Anterior cingulate cortex (tissue), 58 donors: Measurements from ENCODE around the gene IL18RAP.

ENCODE experiments used
- DNase-seq, 58 donors: peaks; one replicate each; lab custom pipeline; 2025; lab: John Stamatoyannopoulos, UW

Gene IL18RAP

DNA sequence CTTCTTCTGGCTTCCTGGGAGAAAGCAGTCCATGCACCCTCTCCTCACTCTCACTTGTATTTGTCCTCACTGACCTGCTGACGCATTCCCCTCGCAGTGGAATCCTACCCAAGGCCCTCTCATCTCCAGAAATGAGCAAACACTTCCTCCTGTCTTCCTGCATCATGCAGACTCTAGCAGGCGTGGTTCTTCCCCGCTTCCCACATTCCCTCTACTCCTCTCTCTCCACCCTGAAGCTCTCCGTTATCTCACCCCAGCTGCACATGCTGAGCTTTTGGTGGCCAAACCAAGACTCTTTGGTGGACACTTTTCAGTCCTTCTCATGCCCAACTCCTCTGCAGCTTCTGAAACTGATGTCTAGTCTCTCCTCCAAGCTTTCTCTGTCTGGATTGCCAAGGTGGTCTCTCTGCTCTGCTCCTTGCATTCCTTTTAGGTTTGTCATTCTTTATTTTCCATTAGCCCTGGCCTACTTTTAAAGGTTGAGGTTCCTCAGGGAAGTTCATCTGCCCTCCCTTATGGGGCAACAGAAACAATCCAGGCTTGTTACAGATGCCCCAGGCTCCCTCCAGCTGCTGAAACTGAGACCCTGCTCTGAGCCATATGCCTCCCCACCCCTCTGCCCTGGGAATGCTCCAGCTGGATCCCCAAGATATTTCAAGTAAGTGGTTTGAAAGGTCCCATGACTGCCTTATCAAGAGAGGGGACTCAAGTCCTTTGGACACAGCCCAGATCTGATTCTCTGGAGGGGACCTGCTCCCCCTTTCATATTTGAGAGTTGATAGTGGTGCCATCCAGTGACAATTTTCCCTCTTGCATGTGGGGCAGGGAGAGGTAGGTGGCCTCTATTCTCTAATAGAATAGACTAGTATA, 835 bp upstream of the IL18RAP start:
- DNase-seq, result no peak

DNA sequence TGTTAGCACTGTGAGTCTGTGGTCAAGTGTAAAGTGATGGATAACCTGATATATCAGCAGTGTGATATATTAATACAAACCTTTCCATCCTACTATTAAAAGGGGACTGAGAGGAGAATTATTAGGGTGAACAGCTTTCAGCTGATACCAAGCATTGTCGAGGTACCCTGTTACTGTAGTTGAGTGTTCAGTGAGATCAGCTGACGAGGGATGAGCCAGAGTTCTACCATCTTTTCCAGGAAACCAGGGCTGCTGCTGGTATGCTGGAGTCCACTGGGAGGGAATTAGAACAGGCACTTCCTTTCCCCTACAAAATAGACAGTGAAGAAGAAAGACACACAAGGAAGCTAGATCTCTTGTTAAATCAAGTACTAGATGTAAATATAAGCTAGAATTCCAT, 408 bp downstream of the IL18RAP start:
- DNase-seq, result no peak

DNA sequence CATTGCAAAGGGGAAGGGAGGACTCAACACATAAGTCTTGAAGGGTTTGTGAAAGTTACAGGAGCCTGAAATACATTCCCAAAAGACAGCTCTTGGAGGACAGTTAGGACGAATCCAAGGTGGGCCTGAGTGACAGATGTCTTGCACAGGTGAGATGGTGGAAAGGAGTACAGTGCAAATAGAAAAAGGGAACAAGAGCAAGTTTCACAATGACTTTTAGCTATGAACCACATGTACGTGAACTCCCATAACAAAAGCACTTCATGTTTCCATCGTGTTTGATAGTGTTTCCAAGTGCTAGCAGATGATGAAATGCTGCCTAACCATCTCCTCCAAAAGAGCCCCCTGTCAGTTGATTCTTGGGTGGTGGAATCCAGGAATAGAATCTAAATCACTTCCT, 1.8 kb downstream of the IL18RAP start:
- no peak for DNase-seq

DNA sequence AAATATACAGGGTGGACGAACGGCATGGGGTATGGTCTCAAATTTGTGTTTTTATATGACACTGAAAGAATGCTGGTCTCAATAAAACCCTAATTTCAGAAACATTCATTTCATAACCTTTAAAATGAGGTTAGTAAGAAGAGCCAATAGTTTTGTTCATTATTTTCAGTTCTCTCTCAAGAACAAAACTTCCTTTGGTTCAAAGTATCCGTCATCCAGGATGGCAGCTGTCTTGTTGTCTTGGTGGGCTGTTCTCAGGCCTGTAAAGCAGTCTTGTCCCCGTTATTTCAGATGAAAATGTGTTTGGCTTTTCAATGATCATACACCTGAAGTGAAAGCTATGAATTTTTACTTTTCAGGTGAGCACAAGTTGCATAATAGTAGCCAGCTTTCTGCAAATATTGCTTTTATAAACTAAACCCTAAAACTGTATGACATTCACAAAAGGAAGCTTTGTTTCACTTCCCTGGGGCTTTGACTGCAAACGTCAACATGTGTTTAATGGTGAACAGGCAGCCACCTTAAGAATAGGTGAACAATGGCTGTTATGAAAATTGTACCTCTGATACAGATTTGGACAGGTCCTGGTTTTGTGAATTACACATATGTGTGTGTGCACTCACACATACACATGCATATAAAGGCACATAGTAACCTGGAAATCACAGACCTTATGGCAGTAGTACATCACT, 2.6 kb downstream of the IL18RAP start:
- no peak for DNase-seq

DNA sequence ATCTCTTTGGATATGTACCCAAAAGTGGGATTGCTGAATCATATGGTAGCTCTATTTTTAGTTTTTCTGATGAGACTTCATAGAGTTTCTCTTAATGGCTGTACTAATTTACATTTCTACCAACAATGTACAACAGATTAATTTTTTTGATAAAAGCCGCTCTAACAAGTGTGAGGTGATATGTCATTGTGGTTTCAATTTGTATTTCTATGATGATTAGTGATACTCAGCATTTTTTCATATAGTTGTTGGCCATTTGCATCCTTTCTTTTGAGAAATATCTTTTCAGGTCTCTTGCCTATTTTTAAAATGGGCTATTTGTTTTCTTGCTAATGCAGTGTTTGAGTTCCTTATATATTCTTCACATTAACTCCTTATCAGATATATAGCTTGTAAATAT, 4.3 kb downstream of the IL18RAP start:
- DNase-seq, result no peak

DNA sequence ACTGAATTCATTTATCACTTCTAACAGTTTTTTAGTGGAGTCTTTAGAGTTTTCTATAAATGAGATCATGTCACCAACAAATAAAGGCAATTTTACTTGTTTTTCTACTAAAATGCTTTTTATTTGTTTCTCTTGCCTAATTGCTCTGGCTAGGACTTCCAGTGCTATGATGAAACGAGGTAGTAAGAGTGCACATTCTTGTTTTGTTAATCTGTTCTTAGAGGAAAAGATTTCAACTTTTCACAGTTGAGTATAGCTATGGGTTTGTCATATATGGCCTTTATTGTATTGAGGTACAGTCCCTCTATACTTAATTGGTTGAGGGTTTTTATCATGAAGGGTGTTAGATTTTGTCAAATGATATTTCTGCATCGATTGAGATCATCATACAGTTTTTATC, 5.6 kb downstream of the IL18RAP start:
- no peak for DNase-seq

DNA sequence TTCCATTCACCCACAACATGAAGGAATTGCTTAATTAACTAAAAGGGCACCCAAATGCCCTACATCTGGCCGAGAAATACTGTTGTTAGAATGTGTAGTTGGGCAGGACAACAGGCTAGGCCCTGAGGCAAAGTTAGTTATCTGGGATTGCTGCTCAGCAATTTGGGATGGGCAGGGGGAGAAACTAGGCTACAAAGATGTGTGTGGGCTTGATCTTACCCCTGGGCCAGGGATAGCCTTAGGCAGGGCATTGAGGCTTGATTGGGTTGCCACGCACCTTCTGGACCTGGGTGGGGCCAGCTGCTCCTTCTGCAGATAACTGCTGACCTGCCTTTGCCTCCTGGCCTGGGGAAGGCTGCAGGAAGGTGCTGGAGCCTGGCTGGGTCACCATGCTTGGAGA, 9.4 kb downstream of the IL18RAP start:
- DNase-seq, result no peak

DNA sequence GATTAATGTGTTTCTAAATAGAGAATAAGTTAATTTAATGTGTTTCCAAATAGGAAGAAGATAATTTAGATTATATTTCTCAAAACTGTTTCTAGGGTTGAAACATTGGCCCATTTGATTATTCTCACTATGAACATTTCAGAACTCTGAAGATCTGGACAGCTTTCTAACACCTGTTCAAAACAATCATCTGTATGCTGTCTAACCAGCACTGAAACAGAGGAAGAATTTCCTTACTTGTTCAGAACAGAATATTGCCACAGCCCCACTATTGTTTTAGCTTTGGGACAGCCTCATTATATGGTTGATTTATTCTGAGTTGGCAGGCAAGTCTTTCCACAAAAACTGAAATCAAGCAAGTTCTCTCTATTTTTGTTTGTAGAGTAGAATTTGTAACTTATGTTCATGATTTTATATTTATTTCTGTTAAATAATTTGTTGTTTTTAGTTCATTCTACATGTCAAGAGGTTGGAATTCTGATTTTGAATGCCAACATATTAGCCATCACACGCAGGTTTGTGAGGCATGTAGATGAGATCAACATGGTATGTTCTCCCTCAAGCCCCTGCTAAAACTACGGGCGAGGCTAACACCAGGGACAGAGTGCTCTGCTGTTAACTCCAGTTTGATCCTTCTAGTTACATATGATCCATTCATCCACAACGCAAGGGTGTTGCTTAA, 11.2 kb downstream of the IL18RAP start:
- no peak for DNase-seq

DNA sequence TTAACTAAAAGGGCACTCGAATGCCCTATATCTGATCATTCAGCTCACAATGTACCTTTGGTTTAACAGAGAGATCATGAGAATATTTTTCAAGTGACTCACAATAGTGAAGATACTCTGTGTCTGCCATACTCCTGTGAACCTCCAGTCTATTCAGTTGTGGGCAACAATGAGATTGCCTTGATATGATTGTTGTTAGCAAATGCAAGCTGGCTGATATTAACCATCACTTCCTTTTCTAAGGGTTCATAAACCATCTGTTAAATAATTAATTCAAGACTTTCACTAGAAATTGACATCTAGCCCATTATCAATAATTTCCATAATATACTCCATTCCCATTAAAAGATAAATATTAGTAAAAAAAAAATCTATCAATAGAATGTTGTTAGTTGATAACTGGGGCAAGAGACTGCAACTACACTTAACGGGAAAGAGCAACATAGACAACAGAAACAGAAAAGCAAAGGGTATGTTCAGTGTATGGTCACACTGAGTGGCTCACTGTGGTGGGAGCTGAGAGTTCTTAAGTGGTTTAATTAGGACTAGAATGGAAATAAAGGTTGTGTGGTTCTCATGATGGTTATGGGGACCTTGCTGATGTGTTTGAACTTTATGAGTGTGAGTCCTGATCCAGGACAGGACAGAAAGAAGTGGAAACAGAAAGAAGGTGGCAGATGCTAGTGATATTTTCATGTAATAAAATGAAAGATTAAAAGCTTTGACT, 11.9 kb downstream of the IL18RAP start:
- DNase-seq, result no peak

DNA sequence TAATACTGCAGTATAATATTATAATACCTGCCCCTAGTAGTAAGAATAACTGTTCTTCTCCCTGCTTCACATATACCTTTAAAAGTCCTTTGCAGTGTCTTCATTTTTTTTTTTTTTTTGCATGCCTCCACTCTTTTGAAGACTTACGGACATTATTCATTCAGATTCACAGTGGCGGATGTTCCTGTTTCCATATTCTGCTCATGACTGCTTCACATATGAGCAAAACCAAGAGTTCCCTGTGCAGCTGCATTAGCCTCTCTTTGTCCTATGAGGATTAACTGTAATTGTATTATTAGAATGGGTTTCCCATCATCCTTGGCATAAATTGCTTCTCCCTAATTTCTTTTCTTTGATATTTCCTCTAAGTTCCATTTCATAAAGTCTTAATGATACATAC, 12.8 kb downstream of the IL18RAP start:
- DNase-seq, result no peak

DNA sequence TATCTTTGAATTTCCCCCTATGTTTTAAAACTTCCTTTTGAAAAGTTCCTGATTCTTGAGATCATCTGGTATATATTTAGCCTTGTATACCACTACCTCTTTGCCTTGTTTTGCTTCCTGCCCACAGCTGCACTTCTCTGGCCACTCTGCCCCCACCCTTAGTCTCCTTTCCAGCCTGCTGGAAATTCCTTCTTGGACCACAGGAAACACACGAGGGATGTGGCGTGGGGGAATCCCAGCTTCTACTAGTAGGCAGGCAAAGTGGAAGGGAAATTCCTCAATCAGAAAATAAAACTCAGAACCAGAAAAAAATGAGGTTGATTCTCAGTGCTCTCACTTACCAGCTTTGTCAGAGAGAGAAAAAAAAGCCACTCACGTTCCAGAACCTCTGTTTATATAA, 13.4 kb downstream of the IL18RAP start:
- DNase-seq, result no peak

DNA sequence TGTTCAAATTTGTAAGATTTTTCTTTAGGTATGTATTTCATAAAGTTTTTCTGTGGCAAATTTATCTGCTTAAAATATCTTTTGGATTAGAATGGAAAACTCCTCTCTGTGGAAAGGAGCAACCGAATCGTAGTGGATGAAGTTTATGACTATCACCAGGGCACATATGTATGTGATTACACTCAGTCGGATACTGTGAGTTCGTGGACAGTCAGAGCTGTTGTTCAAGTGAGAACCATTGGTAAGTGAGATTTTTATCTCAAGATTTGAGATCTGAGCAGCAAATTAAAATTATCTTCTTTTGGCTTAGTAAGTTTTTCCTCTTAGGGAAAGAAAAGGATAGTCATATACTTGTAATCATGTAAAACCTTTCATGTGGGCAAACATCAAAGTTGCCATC, 14.2 kb downstream of the IL18RAP start:
- DNase-seq, result no peak

DNA sequence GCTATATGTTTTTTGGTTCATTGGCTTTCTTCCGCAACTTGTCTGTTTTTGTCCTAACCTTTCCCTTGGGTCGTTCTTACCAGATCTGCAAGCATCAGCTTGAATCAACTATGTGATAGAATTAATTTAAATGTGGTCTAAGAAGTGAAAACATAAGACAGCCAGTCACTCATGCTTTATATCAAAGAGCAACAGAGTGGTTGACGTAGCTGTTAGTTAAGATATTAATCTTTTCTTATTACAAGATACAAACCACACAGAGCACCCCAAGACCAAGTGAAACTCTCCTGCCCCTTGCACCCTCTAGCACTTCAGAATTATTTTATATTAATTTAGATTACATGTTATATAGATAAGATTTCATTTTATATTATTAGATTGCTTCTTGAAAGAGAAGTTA, 15.2 kb downstream of the IL18RAP start:
- no peak for DNase-seq

DNA sequence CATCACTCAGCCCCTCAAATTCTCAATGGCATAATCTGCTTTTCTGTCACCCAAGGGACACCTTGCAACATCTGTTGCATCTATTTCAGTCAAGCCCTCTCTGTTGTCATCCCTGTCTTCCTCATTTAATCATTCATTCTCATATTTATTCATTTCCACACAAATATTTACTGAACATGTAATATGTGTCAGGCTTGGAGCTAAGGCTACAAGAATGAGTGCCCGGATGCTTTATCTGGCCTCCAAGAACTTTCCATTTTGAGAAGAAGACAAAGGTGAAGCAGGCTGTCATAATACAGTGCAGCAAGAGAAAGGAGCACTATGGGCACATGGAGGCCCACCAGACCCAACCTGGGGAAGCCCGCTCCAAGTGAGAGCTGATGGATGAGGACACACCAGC, 15.6 kb downstream of the IL18RAP start:
- no peak for DNase-seq

DNA sequence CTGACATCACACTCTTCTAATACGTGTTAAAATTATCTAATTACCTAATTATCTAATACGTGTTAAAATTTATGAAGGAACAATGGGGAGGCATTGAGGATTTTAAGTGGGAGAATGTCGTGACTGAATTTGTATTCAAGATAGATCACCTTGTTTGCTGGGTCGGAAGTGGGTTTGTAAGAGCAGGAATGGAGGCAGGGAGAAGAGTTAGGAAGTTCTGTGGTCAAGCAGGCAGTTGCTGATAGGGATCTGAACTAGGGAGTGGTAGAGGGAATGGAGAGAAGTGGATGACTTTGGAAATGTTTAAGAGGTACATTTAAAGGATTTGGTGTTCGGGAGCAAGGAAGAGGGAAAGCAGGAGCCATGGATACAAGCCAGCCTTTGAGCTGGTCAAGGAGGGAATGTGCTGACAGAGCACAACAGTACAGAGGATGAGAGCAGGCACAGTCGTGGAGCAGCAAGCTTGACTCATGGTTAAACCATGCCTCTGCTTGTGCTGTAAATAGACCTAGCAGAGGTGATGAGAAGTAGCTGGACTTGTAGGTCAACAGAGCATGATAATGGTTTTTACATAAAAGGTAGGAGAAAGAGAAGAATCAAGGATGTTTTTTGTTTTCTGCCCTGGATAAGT, 16.2 kb downstream of the IL18RAP start:
- DNase-seq, result no peak

DNA sequence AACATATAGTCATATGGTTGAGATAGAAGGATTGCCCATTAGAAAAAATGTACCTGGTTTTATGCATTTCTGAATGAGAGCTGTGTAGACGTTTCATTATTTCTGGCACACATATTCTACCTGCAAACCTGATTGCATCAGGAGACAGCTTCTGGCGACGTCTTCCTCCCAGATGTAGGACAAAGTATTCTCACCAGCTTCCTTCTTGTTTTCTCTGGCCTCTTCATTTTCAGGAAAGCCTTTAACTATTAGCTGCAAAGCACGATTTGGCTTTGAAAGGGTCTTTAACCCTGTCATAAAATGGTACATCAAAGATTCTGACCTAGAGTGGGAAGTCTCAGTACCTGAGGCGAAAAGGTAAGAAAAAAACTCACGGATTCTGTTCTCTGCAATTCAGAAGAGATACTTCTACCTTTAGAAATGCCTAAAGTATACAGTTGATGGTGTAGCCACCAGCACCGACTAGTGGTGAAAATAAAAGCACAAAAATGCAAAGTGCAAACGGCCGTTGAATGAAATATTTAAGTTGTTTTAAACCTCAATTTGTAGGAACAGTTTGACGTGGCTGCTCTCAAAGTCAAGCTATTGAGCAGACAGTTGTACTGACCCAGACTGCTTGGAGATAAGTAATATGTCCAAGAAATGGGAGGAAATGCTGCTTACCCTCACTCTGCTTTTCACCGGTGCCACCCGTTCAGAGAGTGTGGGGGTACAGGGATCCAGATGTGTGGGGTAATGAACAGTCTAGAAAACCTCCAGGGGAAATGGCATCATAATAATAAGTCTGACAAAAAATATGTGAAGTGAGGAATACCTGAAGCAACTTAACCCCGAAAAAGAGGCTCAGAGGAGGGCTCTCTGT, 20.2 kb downstream of the IL18RAP start:
- DNase-seq, result peak in 9 of 58 donors; percentile 1 to 19 (median 5)

DNA sequence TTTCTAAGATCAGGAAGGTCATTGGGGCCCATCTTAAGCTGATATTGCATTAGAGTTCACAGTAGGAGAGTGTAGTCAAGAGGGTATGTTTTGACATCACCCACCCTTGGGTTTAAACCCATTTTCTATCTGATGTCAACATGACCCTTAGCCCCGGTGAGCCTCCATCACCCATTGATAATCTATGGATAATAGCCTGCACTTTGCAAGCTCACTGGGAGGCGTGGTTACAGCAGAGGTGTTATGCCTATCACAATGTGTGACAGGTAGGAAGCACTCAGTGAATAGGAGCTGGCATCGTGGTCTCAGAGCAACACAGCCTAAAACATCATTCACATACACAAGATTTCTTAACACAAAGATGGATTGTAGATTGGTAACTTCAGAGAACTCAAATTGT, 21.3 kb downstream of the IL18RAP start:
- DNase-seq, result no peak

DNA sequence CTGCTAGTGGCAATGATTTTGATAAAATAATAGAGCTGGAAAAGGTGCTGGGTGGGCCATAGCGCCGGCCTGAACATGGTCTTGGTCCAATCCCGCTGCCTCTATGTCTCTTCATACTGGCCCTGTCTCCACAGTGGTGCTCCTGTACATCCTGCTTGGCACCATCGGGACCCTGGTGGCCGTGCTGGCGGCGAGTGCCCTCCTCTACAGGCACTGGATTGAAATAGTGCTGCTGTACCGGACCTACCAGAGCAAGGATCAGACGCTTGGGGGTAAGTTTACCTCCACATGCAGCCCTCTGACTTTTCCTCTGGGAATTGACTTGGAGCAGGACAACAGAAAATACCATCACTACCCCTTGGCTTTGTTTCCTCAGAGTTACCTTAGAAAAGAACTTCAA, 24.0 kb downstream of the IL18RAP start:
- DNase-seq, result no peak

DNA sequence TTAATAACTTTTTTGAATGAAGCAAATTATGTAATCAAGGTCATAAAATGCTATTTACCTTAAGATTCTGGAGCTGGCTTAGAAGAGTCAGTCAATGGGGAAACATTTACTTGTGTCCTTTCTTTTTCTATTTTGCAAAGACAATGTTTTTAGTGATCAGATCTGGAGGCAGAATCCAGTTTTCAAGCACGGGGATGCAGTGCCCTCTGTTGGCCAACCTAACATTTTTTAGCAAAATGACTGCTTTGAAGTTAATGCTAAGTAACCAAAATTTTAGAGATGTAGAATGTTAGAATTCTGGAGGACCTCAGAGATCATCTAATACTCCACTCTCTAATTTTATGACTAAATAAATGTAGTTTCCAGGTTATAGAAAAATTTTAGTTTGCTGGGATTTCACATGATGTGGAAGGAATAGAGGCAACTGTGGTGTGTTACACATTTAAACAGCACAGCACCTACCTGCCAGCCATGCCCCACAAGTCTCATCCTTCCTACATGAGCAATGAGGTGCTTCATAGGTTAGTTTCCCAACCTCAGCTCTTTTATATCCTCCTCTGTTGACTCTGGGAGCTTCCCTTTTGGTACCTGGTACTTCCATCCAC, 26.5 kb downstream of the IL18RAP start:
- peak in 21 of 58 donors; percentile 1 to 46 (median 12) for DNase-seq
